Measurements from ENCODE around the gene TAF11L7.
"Not testable (repeated sequence)": the region's sequence is repeated elsewhere in the genome, so short reads cannot be mapped to it uniquely, and the experiment has no call there.

Gene TAF11L7

DNA sequence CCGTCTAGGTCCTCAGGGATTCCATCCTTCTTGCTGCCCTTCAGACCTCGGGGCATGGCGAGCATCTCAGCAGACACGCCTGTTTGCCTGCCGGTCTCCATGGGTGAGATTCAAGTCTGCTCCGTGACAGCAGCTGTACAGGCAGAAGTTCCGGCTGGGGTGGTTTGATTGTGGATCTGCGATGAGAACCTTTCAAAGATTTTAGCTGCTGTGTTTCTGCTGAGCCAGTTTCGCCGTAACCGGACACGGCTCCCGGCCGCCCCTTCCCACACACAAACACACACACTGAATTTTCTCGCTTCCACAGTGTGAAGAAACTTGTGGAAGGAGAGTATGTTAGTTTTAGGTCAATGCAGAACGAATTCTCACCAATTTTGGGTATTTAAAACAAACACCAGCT is at the start of gene TAF11L7:
TSS of gene TAF11L7 (minus strand) at position 101 of the 400 bp plus-strand sequence.
- not testable (repeated sequence) for DNase-seq (ENCODE audit: low spot score)

DNA sequence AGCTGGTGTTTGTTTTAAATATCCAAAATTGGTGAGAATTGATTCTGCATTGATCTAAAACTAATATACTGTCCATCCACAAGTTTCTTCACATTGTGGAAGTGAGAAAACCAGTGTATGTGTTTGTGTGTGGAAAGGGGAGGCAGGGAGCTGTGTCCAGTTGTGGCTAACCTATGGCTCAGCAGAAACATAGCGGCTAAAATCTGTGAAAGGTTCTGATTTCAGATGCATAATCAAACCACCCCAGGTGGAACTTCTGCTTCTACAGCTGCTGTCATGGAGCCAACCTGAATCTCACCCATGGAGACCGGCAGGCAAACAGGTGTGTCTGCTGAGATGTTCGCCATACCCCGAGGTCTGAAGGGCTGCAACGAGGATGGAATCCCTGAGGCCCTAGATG is 48.6 kb upstream of the TAF11L7 start, which contains the start of gene TAF11L14:
TSS of gene TAF11L14 (plus strand) at position 301 of the 400 bp plus-strand sequence.
- no peak for DNase-seq (ENCODE audit: low spot score)

DNA sequence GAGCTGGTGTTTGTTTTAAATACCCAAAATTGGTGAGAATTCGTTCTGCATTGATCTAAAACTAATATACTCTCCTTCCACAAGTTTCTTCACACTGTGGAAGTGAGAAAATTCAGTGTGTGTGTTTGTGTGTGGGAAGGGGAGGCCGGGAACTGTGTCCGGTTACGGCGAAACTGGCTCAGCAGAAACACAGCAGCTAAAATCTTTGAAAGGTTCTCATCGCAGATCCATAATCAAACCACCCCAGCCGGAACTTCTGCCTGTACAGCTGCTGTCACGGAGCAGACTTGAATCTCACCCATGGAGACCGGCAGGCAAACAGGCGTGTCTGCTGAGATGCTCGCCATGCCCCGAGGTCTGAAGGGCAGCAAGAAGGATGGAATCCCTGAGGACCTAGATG is 46.2 kb upstream of the TAF11L7 start, which contains the start of gene TAF11L13:
TSS of gene TAF11L13 (plus strand) at position 301 of the 400 bp plus-strand sequence.
- not testable (repeated sequence) for DNase-seq (ENCODE audit: low spot score)

DNA sequence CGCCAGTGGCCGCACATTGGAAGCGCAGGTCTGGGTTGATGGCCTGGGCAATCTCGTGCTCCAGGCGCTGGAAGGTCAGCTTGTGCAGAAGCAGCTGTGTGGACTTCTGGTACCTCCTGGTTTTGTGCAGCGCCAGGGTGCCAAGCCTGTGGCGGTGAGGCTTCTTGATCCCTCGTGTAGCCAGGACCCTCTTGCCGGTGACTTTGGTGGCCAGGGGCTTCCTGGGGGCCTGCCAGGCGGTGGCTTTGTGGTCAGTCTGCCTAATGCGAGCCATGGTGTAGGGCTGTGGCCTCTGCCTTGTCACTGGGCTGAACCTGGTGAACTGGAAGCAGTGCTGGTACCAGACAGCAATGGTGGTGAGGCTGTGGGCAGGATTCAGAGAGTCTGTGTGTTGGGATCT is 40.1 kb upstream of the TAF11L7 start:
- no peak for DNase-seq (ENCODE audit: low spot score)

DNA sequence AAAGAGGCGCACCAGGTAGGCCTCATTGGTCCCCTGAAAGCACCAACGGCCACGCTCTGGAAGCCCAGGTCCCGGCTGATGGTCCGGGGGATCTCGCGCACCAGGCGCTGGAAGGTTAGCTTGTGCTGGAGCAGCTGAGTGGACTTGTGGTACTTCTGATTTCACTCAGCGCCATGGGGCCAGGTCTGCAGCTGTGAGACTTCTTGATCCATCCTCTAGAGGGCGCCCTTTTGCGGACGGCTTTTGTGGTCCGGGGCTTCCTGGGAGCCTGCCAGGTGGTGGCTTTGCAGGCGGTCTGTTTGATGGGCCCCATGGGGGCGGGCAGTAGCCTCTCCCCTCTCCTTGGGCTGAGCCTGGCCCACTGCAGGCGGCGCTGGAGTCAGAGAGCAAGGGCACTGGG is 35.1 kb upstream of the TAF11L7 start:
- DNase-seq (ENCODE audit: low spot score): no peak

DNA sequence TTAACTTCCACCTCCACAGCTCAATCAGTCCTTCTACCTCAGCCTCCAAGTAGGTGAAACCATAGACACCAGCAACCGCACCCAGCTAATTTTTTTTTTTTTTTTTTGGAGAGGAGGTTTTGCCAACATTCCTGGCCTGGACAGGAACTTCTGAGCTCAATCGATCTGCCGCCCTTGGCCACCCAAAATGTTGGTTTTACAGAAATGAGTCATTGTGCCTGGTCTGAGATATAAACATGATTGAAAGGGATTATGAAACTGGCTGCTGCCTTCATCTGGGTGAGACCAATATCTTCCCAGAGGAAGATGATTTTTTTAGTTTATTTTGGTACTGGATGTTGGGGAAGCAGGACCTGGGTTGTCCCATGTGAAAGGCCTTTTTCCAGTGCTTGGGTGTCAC is 33.8 kb upstream of the TAF11L7 start:
- DNase-seq (ENCODE audit: low spot score): no peak

DNA sequence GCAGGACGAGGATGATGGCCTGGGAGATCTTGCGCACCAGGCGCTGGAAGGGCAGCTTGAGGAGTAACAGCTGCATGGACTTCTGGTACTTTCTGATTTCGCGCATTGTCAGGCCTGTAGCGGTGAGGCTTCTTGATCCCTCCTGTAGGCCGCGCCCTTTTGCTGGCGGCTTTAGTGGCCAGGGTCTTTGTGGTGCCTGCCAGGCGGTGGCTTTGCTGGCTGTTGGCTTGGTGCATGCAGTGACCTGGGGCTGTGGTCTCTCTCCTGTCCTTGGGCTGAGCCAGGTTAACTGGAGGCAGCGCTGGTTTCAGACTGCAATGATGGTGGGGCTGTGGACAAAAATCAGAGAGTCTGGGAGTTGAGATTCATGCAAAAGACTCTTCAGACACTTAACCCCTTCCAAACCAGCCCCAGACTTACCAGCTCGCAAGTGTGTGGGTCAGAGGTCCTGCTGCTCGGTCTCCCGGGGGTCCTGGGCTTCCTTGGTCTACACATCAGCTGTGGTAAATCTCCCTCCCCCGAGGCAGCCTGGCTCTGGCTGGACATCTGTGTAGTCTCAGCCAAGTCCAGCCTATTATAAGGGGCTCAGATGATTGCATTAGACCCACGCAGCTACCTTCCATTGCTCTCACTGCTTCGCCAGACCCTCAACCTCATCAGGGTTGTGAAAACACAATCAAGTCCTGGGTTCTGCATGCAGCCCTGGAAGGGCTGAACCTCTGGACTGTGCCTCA is 29.5 kb upstream of the TAF11L7 start:
- no peak for DNase-seq (ENCODE audit: low spot score)

DNA sequence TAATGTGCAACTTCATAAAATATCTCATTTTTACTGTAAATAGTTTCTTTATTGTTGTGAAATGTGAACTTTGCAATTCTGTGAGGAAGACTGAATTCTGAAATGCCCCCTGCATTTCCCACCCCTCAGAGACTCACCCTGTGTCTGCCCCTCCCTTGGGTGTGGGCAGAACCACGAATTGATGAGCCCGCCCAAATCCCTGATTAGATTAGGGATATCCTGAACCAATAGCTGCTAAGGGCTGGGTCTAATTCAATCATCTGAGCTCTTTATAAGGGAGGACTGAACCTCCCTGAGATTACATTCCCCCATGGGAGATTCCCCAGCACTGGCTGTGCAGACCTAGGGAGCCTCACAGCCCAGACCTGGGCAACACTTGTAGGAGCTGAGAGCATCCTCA is 24.5 kb upstream of the TAF11L7 start, which contains the start of gene TAF11L12:
TSS of gene TAF11L12 (plus strand) at position 301 of the 400 bp plus-strand sequence.
- not testable (repeated sequence) for DNase-seq (ENCODE audit: low spot score)

DNA sequence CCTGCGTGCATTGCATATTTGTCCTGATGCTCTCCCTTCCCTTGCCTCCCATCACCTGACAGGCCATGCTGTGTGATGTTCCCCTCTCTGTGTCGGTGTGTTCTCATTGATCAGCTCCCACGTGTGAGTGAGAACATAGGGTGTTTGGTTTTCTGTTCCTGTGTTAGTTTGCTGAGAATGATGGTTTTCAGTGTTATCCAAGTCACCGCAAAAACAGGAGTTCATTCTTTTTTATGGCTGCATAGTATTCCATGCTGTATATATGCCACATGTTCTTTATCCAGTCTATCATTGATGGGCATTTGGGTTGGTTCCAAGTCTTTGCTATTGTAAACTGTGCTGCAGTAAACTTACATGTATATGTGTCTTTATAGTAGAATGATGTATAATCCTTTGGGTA is 21.9 kb upstream of the TAF11L7 start:
- not testable (repeated sequence) for DNase-seq (ENCODE audit: low spot score)

DNA sequence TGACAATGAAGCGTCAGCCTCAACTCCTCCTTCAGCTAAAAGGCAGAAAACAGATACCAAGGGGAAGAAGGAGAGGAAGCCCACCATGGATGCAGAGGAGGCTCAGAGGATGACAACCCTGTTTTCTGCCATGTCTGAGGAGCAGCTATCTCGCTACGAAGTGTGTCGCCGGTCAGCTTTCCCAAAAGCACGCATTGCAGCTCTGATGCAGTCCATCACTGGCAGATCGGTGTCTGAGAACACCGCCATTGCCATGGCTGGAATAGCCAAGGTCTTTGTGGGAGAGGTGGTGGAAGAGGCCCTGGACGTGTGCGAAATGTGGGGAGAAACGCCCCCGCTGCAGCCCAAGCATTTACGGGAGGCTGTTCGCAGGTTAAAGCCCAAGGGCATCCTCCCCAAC is 19.4 kb upstream of the TAF11L7 start:
- no peak for DNase-seq (ENCODE audit: low spot score)

DNA sequence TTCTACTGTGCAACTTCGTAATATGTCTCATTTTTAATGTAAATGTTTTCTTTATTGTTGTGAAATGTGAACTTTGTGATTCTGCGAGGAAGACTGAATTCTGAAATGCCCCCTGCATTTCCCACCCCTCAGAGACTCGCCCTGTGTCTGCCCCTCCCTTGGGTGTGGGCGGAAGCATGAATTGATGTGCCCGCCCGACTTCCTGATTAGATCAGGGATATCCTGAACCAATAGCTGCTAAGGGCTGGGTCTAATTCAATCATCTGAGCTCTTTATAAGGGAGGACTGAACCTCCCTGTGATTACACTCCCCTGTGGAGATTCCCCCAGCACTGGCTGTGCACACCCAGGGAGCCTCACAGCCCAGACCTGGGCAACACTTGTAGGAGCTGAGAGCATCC is 18.3 kb upstream of the TAF11L7 start, which contains the start of gene TAF11L11:
TSS of gene TAF11L11 (plus strand) at position 304 of the 400 bp plus-strand sequence.
- not testable (repeated sequence) for DNase-seq (ENCODE audit: low spot score)

DNA sequence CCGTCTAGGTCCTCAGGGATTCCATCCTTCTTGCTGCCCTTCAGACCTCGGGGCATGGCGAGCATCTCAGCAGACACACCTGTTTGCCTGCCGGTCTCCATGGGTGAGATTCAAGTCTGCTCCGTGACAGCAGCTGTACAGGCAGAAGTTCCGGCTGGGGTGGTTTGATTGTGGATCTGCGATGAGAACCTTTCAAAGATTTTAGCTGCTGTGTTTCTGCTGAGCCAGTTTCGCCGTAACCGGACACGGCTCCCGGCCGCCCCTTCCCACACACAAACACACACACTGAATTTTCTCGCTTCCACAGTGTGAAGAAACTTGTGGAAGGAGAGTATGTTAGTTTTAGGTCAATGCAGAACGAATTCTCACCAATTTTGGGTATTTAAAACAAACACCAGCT is 12.2 kb upstream of the TAF11L7 start, which contains the start of gene TAF11L10:
TSS of gene TAF11L10 (minus strand) at position 101 of the 400 bp plus-strand sequence.
- not testable (repeated sequence) for DNase-seq (ENCODE audit: low spot score)

DNA sequence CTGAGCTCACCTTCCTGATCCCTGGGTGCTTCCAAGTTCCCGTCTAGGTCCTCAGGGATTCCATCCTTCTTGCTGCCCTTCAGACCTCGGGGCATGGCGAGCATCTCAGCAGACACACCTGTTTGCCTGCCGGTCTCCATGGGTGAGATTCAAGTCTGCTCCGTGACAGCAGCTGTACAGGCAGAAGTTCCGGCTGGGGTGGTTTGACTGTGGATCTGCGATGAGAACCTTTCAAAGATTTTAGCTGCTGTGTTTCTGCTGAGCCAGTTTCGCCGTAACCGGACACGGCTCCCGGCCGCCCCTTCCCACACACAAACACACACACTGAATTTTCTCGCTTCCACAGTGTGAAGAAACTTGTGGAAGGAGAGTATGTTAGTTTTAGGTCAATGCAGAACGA is 8.7 kb upstream of the TAF11L7 start, which contains the start of gene TAF11L9:
TSS of gene TAF11L9 (minus strand) at position 140 of the 400 bp plus-strand sequence.
- not testable (repeated sequence) for DNase-seq (ENCODE audit: low spot score)

DNA sequence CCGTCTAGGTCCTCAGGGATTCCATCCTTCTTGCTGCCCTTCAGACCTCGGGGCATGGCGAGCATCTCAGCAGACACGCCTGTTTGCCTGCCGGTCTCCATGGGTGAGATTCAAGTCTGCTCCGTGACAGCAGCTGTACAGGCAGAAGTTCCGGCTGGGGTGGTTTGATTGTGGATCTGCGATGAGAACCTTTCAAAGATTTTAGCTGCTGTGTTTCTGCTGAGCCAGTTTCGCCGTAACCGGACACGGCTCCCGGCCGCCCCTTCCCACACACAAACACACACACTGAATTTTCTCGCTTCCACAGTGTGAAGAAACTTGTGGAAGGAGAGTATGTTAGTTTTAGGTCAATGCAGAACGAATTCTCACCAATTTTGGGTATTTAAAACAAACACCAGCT is 5.3 kb upstream of the TAF11L7 start, which contains the start of gene TAF11L8:
TSS of gene TAF11L8 (minus strand) at position 101 of the 400 bp plus-strand sequence.
- DNase-seq (ENCODE audit: low spot score): not testable (repeated sequence)

Data from CD4-positive, alpha-beta T cell treated with Interleukin-2 at 100 ng/mL for 4 hours (primary cell).